Hematopoietic multipotent progenitor cell (in vitro differentiated cells): ENCODE measurements around the gene ARL3. TPM values are rescaled to one million over a fixed set of nuclear protein-coding genes. Genes with fewer than 3 reads are reported as not detected.
"Not testable (repeated sequence)": the region's sequence is repeated elsewhere in the genome, so short reads cannot be mapped to it uniquely, and the experiment has no call there.

Source experiments
- DNase-seq, 3 donors: peaks; one replicate each; pipeline ENCODE4 v3.0.0-alpha.2; 2011 to 2015; ENCODE audit warnings: low read depth in 2 of 3, low spot score in 2 of 3
- total RNA-seq: library from RNA; depleted of rRNA; stranded (reverse); fragments of >200 nt; gene quantifications from one replicate; pipeline ENCODE4 v1.2.3, GENCODE V29; 2012

ARL3 gene
- total RNA-seq, 1 donor, result 1.1 TPM

- DNase-seq, result no peak
Measured at GRCh38 chr10:102740229-102740628, 26.0 kb upstream of the ARL3 start.

GRCh38 chr10:102738692-102739121 is 24.5 kb upstream of the ARL3 start:
- peak in 1 of 3 donors; percentile 69 for DNase-seq

GRCh38 chr10:102735065-102735562 is 20.9 kb upstream of the ARL3 start:
- no peak for DNase-seq

- no peak for DNase-seq
Measured at GRCh38 chr10:102732661-102733060, 18.5 kb upstream of the ARL3 start.

GRCh38 chr10:102731222-102731800 is 17.1 kb upstream of the ARL3 start:
- no peak for DNase-seq

- DNase-seq, result peak in 2 of 3 donors; percentile 71 to 75
Measured at GRCh38 chr10:102729029-102730026, 15.1 kb upstream of the ARL3 start.

GRCh38 chr10:102727037-102727818 is 13.0 kb upstream of the ARL3 start:
- DNase-seq, result no peak

GRCh38 chr10:102726274-102726673 is 12.1 kb upstream of the ARL3 start:
- no peak for DNase-seq

- no peak for DNase-seq
Measured at GRCh38 chr10:102723989-102724388, 9.8 kb upstream of the ARL3 start.

GRCh38 chr10:102721954-102722353 is 7.8 kb upstream of the ARL3 start:
- no peak for DNase-seq

GRCh38 chr10:102720775-102721301 is 6.6 kb upstream of the ARL3 start:
- DNase-seq, result no peak

GRCh38 chr10:102720337-102720736 is 6.1 kb upstream of the ARL3 start:
- DNase-seq, result no peak

GRCh38 chr10:102718220-102718619 is 4.0 kb upstream of the ARL3 start:
- DNase-seq, result peak in 1 of 3 donors; percentile 47

- DNase-seq, result not testable (repeated sequence)
Measured at GRCh38 chr10:102716900-102717565, 2.8 kb upstream of the ARL3 start.

- no peak for DNase-seq
Measured at GRCh38 chr10:102715880-102716279, 1.7 kb upstream of the ARL3 start.

- DNase-seq, result peak; percentile 20 to 32 (median 26)
Measured at GRCh38 chr10:102714621-102715455, 641 bp upstream of the ARL3 start, which contains the start of gene SFXN2. Gene SFXN2, plus strand, starts transcription at chr10:102714636. Its CDS starts 12,001 bp downstream, at chr10:102726637.

- DNase-seq, result no peak
Measured at GRCh38 chr10:102713539-102713813, 721 bp downstream of the ARL3 start.

GRCh38 chr10:102712843-102713538 is 1.2 kb downstream of the ARL3 start:
- peak in 1 of 3 donors; percentile 12 for DNase-seq

GRCh38 chr10:102712089-102712488 is 2.1 kb downstream of the ARL3 start:
- no peak for DNase-seq
